Fibroblast of pulmonary artery (primary cell): Measurements from ENCODE around the gene SNX30.

Source experiments
- DNase-seq: peaks from one replicate; pipeline ENCODE4 v3.0.0-alpha.2; 2010; ENCODE audit warnings: low read depth
- H3K4me3 ChIP-seq: replicated peaks from 2 replicates; pipeline ENCODE4 v1.5.1; 2011; ENCODE audit warnings: low read depth, mild to moderate bottlenecking, control low read depth, low read length, moderate library complexity
- CTCF ChIP-seq: IDR thresholded peaks from 2 replicates; pipeline ENCODE4 v1.5.1; 2011; ENCODE audit warnings: mild to moderate bottlenecking, control low read depth, low read length, inconsistent platforms; ENCODE audit errors: missing control alignments

SNX30 gene

GRCh38 chr9:112831281-112831851, 80.8 kb downstream of the SNX30 start:
- peak; percentile 35 for DNase-seq

GRCh38 chr9:112831969-112832368, 81.4 kb downstream of the SNX30 start:
- no peak overlapping the region for H3K4me3 ChIP-seq
- no peak for DNase-seq
- no peak for TF ChIP-seq CTCF

More at GRCh38 chr9:112831281-112831851, 80.8 kb downstream of the SNX30 start:
- TF ChIP-seq CTCF: no peak
- no peak overlapping the region for H3K4me3 ChIP-seq

DNA sequence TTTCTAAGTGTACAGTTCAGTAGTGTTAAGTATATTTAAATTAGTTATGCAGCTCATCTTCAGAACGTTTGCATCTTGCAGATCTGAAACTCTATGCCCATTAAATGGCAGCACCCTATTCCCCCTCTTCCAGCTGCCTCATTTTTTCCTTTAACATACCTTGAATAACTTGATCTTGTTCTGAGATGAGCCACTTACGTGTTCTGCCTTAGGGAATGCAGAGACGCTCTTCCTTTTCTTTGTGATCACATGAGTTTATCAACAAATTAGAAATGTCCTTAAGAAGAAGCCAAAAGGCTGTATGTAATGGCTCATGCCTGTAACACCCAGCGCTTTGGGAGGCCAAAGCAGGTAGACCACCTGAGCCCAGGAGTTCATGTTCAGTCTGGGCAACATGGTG, 82.5 kb downstream of the SNX30 start:
- H3K4me3 ChIP-seq: no peak overlapping the region
- no peak for DNase-seq
- no peak for TF ChIP-seq CTCF

GRCh38 chr9:112836394-112836793, 85.8 kb downstream of the SNX30 start:
- no peak overlapping the region for H3K4me3 ChIP-seq
- no peak for DNase-seq
- TF ChIP-seq CTCF: no peak

DNA sequence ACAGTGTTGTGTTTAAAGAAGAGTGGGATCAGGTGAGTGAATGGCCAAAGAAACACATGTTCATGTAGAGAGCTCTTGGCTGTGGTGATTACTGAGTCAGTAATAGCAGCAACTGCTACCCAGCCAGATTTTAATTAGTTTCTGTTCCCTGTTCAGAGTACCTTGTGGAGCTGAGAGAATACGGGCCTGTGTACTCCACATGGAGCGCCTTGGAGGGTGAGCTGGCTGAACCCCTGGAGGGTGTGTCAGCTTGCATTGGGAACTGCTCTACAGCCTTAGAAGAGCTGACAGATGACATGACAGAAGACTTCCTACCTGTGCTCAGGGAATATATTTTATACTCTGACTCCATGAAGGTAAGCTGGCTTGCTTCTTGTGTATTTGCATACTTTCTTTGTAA, 87.8 kb downstream of the SNX30 start:
- no peak for TF ChIP-seq CTCF
- no peak overlapping the region for H3K4me3 ChIP-seq
- DNase-seq: no peak

- no peak for DNase-seq
- no peak for TF ChIP-seq CTCF
Measured at GRCh38 chr9:112839331-112839730, 88.8 kb downstream of the SNX30 start.

DNA sequence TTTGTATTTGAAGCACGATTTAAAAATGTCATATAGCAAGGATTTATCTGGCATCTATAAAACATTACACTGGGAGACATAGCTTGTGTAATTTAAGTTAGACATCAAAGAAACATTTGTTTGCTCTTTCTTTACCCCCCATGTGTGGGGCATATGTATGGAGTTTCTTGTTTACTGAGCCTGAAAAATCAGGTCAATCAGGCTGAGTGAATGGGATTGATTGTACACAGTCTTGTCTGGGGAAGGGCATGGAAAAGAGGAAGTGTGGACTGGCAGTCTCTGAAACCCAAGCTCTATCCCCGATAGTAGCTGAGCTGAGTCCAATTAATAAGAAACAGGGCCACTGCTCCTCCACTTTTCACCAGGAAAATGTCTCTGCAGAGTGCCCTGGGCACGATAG, 90.7 kb downstream of the SNX30 start:
- no peak overlapping the region for H3K4me3 ChIP-seq
- no peak for DNase-seq
- no peak for TF ChIP-seq CTCF

More at GRCh38 chr9:112839331-112839730, 88.8 kb downstream of the SNX30 start:
- no peak overlapping the region for H3K4me3 ChIP-seq
